ENCODE measurements around the gene FHIP2A. TPM values are rescaled to one million over a fixed set of nuclear protein-coding genes. Genes with fewer than 3 reads are reported as not detected.

The FHIP2A gene
- total RNA-seq, 2 experiments from 2014 or later, result 4.2 to 13.2 TPM

GRCh38 chr10:114831186-114831867 lies 9.7 kb downstream of the FHIP2A start:
- CTCF ChIA-PET (ENCODE audit: unreplicated experiment), result no interaction called here

GRCh38 chr10:114837690-114838089 lies 16.1 kb downstream of the FHIP2A start:
- TF ChIP-seq EZH2phosphoT487 (IDR thresholded peaks at IDR 0.05; ENCODE audit: borderline replicate concordance, low read depth, low read length) (no peak), CTCF (conservative IDR thresholded peaks at IDR 0.05; ENCODE audit: low read length) (no peak)
- Histone ChIP-seq H4K20me1 (ENCODE audit: insufficient read depth, low read length) (no peaks in the 10 kb centered on the region), H3K4me3 (ENCODE audit: low read depth, low read length, poor library complexity, severe bottlenecking) (no peak overlapping the region), H3K9me3 (ENCODE audit: low read length) (no peaks in the 10 kb centered on the region), H3K36me3 (ENCODE audit: insufficient read depth, low read length) (peaks cover 44% of the 10 kb centered on the region), H3K9me2 (ENCODE audit: insufficient read depth, low read length) (no peaks in the 10 kb centered on the region), H3K79me2 (ENCODE audit: insufficient read depth, low read depth, low read length) (no peaks in the 10 kb centered on the region), H3K4me2 (ENCODE audit: low read length) (no peak overlapping the region), H3K27ac (ENCODE audit: low read depth, low read length, poor library complexity, severe bottlenecking) (no peak overlapping the region), H3K4me1 (ENCODE audit: insufficient read depth, low read length, poor library complexity, severe bottlenecking) (no peaks in the 10 kb centered on the region), H2AFZ (ENCODE audit: low read length) (no peak overlapping the region)
- ChIA-PET POLR2A (interaction anchor here (0.6 kb wide), 1 partner anchor 70 kb away, joined by 3 read pairs; no protein-coding TSS in a partner anchor), CTCF (ENCODE audit: unreplicated experiment) (no interaction called here)
- no TSS peak for BruUV-seq (replicated peaks)
- intact Hi-C loops (cut with micrococcal nuclease; ENCODE audit: unreplicated experiment), result no loop called here
- no peak for DNase-seq (ENCODE audit: low spot score)

More at GRCh38 chr10:114831186-114831867, 9.7 kb downstream of the FHIP2A start:
- TF ChIP-seq CTCF (conservative IDR thresholded peaks at IDR 0.05; ENCODE audit: low read length), result no peak
- no peak for TF ChIP-seq EZH2phosphoT487 (IDR thresholded peaks at IDR 0.05; ENCODE audit: borderline replicate concordance, low read depth, low read length)
- POLR2A ChIA-PET, result interaction anchor here (0.6 to 2.1 kb wide), 5 partner anchors 8 to 24 kb away, joined by 3 to 6 read pairs (median 3); no protein-coding TSS in a partner anchor
- BruUV-seq (replicated peaks), result no TSS peak
- H3K4me2 ChIP-seq (ENCODE audit: low read length), result no peak overlapping the region
- H3K4me3 ChIP-seq (ENCODE audit: low read depth, low read length, poor library complexity, severe bottlenecking), result no peak overlapping the region
- no peaks in the 10 kb centered on the region for H3K9me3 ChIP-seq (ENCODE audit: low read length)
- 0 out of 2 replicates have a peak, but pooled peaks cover 4% of the 10 kb centered on the region for H3K79me2 ChIP-seq (ENCODE audit: insufficient read depth, low read depth, low read length)
- no peak for DNase-seq (ENCODE audit: low spot score)
- intact Hi-C loops (cut with micrococcal nuclease; ENCODE audit: unreplicated experiment), result no loop called here
- no peak overlapping the region for H3K27ac ChIP-seq (ENCODE audit: low read depth, low read length, poor library complexity, severe bottlenecking)
- H2AFZ ChIP-seq (ENCODE audit: low read length), result no peak overlapping the region
- peaks cover 10% of the 10 kb centered on the region for H3K4me1 ChIP-seq (ENCODE audit: insufficient read depth, low read length, poor library complexity, severe bottlenecking)
- H3K9me2 ChIP-seq (ENCODE audit: insufficient read depth, low read length), result no peaks in the 10 kb centered on the region
- peaks cover 33% of the 10 kb centered on the region for H3K36me3 ChIP-seq (ENCODE audit: insufficient read depth, low read length)
- 0 out of 2 replicates have a peak, but pooled peaks cover 3% of the 10 kb centered on the region for H4K20me1 ChIP-seq (ENCODE audit: insufficient read depth, low read length)

- H3K36me3 ChIP-seq (ENCODE audit: insufficient read depth, low read length), result peaks cover 39% of the 10 kb centered on the region
- no peak overlapping the region for H3K27ac ChIP-seq (ENCODE audit: low read depth, low read length, poor library complexity, severe bottlenecking)
- no peak for DNase-seq (ENCODE audit: low spot score)
- no peaks in the 10 kb centered on the region for H3K4me1 ChIP-seq (ENCODE audit: insufficient read depth, low read length, poor library complexity, severe bottlenecking)
- CTCF ChIA-PET (ENCODE audit: unreplicated experiment), result no interaction called here
- H2AFZ ChIP-seq (ENCODE audit: low read length), result no peak overlapping the region
- no peaks in the 10 kb centered on the region for H3K9me3 ChIP-seq (ENCODE audit: low read length)
- no TSS peak for BruUV-seq (replicated peaks)
- H3K4me2 ChIP-seq (ENCODE audit: low read length), result no peak overlapping the region
- H3K4me3 ChIP-seq (ENCODE audit: low read depth, low read length, poor library complexity, severe bottlenecking), result no peak overlapping the region
- no peak for TF ChIP-seq CTCF (conservative IDR thresholded peaks at IDR 0.05; ENCODE audit: low read length)
- intact Hi-C loops (cut with micrococcal nuclease; ENCODE audit: unreplicated experiment), result no loop called here
- no peaks in the 10 kb centered on the region for H4K20me1 ChIP-seq (ENCODE audit: insufficient read depth, low read length)
- H3K79me2 ChIP-seq (ENCODE audit: insufficient read depth, low read depth, low read length), result no peaks in the 10 kb centered on the region
- no peaks in the 10 kb centered on the region for H3K9me2 ChIP-seq (ENCODE audit: insufficient read depth, low read length)
- POLR2A ChIA-PET, result no interaction called here
These were observed 18.3 kb downstream of the FHIP2A start for GRCh38 chr10:114839901-114840300.

Data from OCI-LY7 (cell line).